Activated CD4-positive, alpha-beta T cell treated with anti-CD3 and anti-CD28 coated beads, Interleukin-2, amount 50 U/mL, for 1 hour (primary cell): Measurements from ENCODE around the gene ATP9A.
"Not testable (repeated sequence)": the region's sequence is repeated elsewhere in the genome, so short reads cannot be mapped to it uniquely, and the experiment has no call there.

Experiments used
- DNase-seq: peaks from one replicate; pipeline ENCODE4 v3.0.0-alpha.2; 2020

ATP9A gene

DNA sequence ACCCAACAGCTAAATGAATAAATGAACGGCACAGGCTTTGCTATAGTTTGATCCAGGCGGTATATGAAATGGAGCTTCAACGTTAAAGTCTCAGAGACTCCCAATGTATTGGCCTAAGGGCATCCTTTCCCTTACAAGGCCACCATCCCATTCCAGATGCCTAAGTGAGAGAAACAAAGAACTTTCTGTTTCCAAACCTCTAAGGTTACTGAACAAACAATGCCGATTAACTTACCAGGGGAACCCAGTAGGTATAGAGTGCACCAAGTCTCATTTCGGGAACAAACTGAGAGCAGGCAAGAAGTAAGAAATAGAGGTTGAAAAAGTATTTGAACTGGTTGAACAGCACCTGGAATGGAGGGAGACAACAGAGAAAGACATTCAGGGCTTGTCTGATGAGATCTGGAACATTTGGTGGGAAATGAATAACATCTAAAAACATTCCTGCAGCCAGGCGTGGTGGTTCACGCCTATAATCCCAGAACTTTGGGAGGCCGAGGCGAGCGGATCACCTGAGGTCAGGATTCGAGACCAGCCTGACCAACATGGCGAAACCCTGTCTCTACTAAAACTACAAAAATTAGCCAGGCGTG is 42.5 kb downstream of the ATP9A start:
- DNase-seq: no peak

DNA sequence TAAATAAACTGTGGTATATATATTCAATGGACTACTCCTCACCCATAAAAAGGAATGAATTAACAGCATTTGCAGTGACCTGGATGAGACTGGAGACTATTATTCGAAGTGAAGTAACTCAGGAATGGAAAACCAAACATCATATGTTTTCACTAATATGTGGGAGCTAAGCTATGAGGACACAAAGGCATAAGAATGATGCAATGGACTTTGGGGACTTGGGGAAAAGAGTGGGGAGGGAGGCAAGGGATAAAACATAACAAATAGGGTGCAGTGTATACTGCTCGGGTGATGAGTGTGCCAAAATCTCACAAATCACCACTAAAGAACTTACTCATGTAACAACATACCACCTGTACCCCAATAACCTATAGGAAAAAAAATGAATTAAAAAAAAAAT is 45.2 kb downstream of the ATP9A start:
- not testable (repeated sequence) for DNase-seq

DNA sequence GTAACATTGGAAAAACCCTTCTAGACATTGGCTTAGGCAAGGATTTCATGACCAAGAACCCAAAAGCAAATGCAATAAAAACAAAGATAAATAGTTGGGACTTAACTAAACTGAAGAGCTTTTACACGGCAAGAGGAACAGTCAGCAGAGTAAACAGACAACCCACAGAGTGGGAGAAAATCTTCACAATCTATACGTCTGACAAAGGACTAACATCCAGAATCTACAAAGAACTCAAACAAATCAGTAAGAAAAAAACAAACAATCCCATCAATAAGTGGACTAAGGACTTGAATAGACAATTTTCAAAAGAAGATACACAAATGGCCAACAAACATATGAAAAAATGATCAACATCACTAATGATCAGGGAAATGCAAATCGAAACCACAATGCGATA is 45.9 kb downstream of the ATP9A start:
- not testable (repeated sequence) for DNase-seq

DNA sequence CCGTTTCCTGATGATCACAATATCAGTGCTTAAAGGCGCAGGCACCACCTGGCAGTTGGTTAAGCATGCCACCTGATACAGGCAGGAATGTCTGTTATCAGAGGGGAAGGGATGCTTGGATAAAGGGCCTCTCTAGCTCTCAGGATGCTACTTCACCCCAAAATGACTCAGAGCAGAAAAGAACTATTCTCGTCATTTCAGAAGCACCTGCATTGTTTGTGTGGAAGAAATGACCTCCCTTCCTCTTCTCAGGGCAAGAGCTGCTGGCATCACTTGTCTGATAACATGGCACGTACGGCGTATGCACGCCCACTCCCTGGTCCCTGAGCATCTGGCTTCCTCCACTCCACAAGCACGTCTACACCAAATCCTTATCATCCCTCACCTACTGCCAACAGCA is 47.3 kb downstream of the ATP9A start:
- no peak for DNase-seq

DNA sequence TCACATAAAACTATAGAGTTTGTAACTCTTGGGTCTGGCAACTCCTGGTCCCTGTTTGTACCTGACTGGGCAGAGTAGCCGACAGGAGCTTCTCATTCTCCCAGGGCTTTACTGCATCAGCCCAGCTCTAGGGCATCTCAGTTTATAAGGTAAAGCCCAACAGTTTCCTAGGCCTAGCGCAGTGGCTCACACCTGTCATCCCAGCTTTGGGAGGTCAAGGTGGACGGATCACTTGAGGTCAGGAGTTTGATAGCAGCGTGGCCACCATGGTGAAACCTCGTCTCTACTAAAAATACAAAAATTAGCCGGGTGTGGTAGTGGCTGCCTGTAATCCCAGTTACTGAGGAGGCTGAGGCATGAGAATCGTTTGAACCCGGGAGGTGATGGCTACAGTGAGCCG is 47.8 kb downstream of the ATP9A start:
- DNase-seq: no peak

DNA sequence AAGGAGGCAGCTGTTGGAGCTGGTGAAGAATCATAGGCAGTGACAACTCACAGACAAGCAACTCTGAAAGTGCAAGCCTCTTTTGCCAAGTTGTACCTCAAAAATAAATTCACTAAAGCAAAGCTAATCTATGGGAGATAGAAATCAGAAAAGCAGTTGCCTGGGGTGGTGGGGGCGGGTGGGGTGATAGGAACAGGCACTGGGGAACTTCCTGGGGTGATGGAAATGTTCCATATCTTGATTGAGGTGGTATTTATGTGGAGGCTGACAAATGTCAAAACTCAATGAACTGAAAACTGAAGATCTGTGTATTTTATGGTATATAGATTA is 52.4 kb downstream of the ATP9A start:
- no peak for DNase-seq

DNA sequence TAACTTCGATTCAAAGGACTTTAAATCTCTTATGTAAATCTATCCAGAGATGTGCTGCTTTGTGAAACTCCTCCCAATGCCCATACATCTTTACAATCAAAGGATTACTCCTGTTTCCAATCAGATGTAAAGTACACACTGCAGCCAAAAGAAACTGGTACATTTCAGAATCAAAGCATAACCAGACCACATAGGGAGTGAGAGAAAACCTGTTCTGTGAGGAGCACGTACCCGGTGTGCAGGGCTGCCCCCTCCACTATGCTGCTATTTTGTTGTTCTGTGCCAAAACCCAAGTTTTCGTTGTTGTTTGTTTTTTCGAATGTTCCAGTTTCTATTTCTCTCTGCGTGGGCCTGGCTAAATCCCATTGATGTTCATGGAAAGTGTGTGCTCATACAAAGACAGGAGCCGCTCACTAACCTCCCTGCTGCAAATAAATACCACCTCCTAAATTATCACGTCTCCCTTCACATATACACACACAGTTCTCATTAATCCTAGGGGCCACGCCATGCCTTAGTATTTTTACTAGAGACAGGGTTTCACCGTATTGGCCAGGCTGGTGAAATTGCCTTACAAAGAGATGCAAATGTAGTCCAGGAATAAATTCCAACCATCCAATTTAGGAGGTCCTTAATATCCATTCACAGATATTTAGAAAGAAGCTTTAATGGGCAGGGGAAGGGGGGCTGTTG is 52.9 kb downstream of the ATP9A start:
- no peak for DNase-seq

DNA sequence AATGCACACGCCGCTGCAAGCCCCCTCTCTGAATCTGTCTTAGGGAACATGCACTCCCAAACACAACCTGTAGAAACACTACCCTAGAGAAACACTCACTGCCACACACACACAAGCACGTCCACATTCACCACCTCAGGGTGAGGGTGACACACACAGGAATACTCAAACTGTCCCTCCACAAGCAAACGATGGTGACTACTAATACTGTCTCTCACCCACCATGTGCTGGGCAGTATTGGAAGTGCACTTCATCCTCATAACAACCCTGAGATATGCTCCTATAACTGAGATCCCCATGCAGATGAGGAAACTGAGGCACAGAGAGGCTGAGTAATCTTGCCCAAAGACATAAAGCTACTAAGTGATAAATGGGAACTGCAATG is 55.0 kb downstream of the ATP9A start:
- DNase-seq: no peak

DNA sequence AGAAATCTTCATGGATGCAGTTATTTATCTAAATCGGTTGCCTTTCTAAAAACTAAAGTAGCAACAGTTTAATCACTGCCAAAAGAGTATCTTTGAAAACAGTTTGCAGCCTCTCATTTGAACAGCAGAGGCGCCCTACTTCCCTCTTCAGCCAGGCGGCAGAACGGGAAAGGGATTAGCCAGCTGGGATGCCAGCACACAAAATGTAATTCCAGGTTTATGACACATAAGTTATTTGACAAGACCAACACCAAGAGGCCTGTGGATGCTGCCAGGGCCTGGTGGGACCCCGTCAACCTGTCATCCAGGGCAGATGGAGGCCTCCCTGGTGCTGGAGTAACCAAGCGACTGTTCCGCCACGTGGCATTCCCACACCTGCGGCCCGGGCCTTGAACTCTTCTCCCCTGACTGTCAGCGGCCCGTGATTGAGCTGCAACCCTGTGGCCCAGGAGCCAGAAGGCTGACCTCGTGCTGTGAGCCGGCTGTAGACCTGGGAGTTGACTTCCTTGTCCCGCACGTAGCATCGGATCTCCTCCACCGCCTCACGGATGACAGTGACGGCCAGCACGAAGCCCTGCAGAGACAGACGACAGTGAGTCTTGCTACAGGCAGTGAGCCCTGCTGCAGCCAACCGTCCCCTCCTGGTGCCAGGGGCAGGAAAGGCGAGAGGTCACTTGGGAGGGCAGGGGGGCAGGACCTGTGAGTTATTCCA is 55.5 kb downstream of the ATP9A start:
- no peak for DNase-seq

- DNase-seq: no peak
Measured at GRCh38 chr20:51711426-51711825, 56.8 kb downstream of the ATP9A start.

- DNase-seq: no peak
Measured at GRCh38 chr20:51710361-51710894, 57.8 kb downstream of the ATP9A start.

DNA sequence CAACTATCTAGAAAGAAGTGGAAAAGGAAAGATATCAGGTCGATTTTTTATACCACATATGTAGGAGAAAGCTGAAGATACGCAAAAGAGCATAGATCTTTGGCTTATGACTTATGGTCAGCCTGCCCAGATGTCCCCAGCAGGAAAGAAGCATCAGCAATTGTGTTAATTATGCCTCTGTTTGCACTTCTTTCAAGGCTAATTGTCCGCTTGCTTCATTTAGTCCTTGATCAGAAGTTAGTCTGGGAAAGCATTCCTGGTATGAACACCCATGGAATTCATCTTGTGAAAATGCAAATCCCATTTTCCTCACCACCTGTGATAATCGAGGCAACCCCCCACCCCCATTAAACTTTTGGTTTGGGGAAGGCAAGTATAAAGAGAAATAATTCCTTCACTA is 62.8 kb downstream of the ATP9A start:
- no peak for DNase-seq

GRCh38 chr20:51703400-51704287 is 64.5 kb downstream of the ATP9A start:
- DNase-seq: no peak

- no peak for DNase-seq
Measured at GRCh38 chr20:51702556-51702955, 65.6 kb downstream of the ATP9A start.

GRCh38 chr20:51700809-51701285 is 67.3 kb downstream of the ATP9A start:
- DNase-seq: no peak

GRCh38 chr20:51698252-51698651 is 69.9 kb downstream of the ATP9A start:
- DNase-seq: no peak

- DNase-seq: no peak
Measured at GRCh38 chr20:51697096-51697826, 70.9 kb downstream of the ATP9A start.

- no peak for DNase-seq
Measured at GRCh38 chr20:51696304-51697071, 71.7 kb downstream of the ATP9A start.

DNA sequence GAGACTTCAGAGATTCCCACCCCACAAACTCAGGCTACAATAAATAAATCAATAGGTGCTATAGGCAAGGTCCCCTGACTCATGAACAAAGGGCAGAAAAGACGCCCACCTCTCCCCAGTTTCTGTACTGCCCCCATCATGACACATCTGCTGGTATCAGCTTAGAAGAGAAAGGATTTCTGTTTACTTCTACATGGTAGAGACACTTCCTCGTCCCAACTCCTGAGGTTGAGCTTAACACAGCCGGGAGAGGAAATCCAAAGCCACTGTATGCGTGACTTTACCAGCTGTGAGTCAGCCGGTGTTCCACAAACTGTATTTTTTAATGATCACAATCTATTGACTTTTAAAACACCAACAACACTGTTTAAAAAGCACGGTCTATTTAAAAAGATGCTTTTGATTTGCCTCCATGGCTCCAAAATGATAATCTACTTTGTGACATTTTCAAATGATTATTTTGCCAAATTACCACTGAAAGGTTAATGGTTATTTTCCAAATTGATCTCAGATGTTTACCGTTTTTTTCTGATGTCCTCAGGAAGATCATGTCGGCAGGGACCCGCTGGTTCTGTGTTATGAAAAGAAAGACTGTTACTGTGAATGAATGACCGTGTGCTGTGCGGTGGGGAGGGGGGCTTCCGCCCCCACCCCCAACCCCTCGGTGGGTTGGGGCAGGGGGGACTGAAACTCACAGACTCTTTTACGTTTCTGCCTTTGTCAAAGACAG is 72.5 kb downstream of the ATP9A start:
- no peak for DNase-seq

DNA sequence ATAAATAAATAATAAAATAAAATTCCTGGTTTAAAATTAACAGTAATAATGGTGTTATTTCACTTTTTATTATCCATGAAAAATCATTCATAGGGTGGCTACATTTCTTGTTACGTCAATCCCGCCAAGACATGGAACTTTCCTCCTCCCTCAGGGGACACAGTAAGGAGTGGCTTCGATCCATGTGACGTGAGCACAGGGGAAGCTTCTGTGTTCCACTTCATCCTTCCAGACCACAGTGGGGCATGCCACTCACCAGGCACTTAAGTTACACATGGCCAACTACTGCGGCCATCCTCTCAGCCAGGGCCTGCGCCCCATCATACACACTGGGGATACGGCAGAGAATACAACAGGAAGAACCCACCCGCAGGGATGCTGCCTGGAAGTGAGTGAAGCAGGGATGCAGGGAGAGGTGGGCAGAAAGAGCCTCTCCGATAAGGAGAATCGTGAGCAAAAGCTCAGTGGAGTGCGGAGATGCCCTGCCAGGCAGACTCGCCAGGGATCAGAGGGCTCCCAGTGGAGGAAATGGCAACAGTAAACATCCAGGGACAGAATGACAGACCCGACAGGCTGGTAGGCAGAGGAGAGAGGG is 75.3 kb downstream of the ATP9A start:
- DNase-seq: no peak
